Measurements from ENCODE around the gene OR10H5. TPM values are rescaled to one million over a fixed set of nuclear protein-coding genes. Genes with fewer than 3 reads are reported as not detected.
"Not testable (repeated sequence)": the region's sequence is repeated elsewhere in the genome, so short reads cannot be mapped to it uniquely, and the experiment has no call there.

Gene OR10H5
- total RNA-seq, 2 experiments from 2014 or later = not detected

GRCh38 chr19:15843203-15843893 is 55.9 kb downstream of the OR10H5 start:
- peak overlapping the region; percentile 69 for H3K27ac Mint-ChIP-seq
- H3K36me3 Mint-ChIP-seq = no peaks in the 10 kb centered on the region
- H3K27me3 Mint-ChIP-seq = peaks cover 6% of the 10 kb centered on the region
- no peak overlapping the region for H3K4me3 Mint-ChIP-seq
- H3K4me1 Mint-ChIP-seq = peaks cover 27% of the 10 kb centered on the region
- ATAC-seq (ENCODE audit: low read depth) (no peak), DNase-seq (no peak)
- no peaks in the 10 kb centered on the region for H3K9me3 Mint-ChIP-seq
- POLR2A ChIA-PET = interaction anchor here (1.4 kb wide), 1 partner anchor 21 kb away, joined by 3 read pairs; no protein-coding TSS in a partner anchor

- H3K4me3 Mint-ChIP-seq; ATAC-seq (ENCODE audit: low read depth); H3K36me3 Mint-ChIP-seq; H3K27me3 Mint-ChIP-seq; H3K9me3 Mint-ChIP-seq; DNase-seq: not testable (repeated sequence)
- Mint-ChIP-seq H3K27ac (peak overlapping the region; percentile 69), H3K4me1 (peaks cover 25% of the 10 kb centered on the region)
- POLR2A ChIA-PET = interaction anchor here (0.9 to 1.4 kb wide), 4 partner anchors 10 to 528 kb away, joined by 3 to 6 read pairs (median 4); no protein-coding TSS in a partner anchor
These were observed 56.4 kb downstream of the OR10H5 start for GRCh38 chr19:15843894-15844222.

- Mint-ChIP-seq H3K4me1 (peaks cover 25% of the 10 kb centered on the region), H3K27ac (no peak overlapping the region), H3K27me3 (peaks cover 6% of the 10 kb centered on the region), H3K4me3 (no peak overlapping the region), H3K9me3 (no peaks in the 10 kb centered on the region), H3K36me3 (no peaks in the 10 kb centered on the region)
- no peak for ATAC-seq (ENCODE audit: low read depth)
- POLR2A ChIA-PET = interaction anchor here (1.0 kb wide), 1 partner anchor 10 kb away, joined by 3 read pairs; no protein-coding TSS in a partner anchor
- no peak for DNase-seq
These were observed 59.5 kb downstream of the OR10H5 start for GRCh38 chr19:15846923-15847322.

- Mint-ChIP-seq H3K27ac (no peak overlapping the region), H3K36me3 (no peaks in the 10 kb centered on the region), H3K9me3 (no peaks in the 10 kb centered on the region), H3K4me3 (no peak overlapping the region), H3K4me1 (peaks cover 5% of the 10 kb centered on the region), H3K27me3 (peaks cover 6% of the 10 kb centered on the region)
- ATAC-seq (ENCODE audit: low read depth) (no peak), DNase-seq (no peak)
- POLR2A ChIA-PET = no interaction called here
These were observed 62.9 kb downstream of the OR10H5 start for GRCh38 chr19:15850385-15850784.

Other genes starting within 250 kb of the OR10H5 start
- gene CYP4F8, start 172.4 kb upstream of the OR10H5 start, total RNA-seq = not detected
- gene CYP4F3, start 146.8 kb upstream of the OR10H5 start, total RNA-seq = not detected
- gene CYP4F12, start 114.6 kb upstream of the OR10H5 start, total RNA-seq = 1 to 10 TPM; 2.4 to 3.1 TPM
- not detected for gene OR10H2, start 59.6 kb upstream of the OR10H5 start, total RNA-seq
- gene OR10H3, start 49.7 kb upstream of the OR10H5 start, total RNA-seq = not detected
- not detected for gene OR10H1, start 28.0 kb downstream of the OR10H5 start, total RNA-seq
- under 1 TPM in 1 of 2 experiments, not detected in 1; 0.33 TPM for gene CYP4F2, start 110.4 kb downstream of the OR10H5 start, total RNA-seq
- gene CYP4F11, start 146.9 kb downstream of the OR10H5 start, total RNA-seq = not detected
- not detected for gene OR10H4, start 161.3 kb downstream of the OR10H5 start, total RNA-seq

Measured in activated naive CD8-positive, alpha-beta T cell treated with anti-CD3 and anti-CD28 coated beads, Interleukin-2, amount 10 ng/mL, durations not matched to agents 7 days and 5 days (primary cell).